K562 (cell line): ENCODE data around the gene PHETA1. TPM values are rescaled to one million over a fixed set of nuclear protein-coding genes. Genes with fewer than 3 reads are reported as not detected.

Experiments used
- ARID4B ChIP-seq: sonication (generic); formaldehyde crosslinking; IDR thresholded peaks from 2 replicates; pipeline ENCODE4 v1.8.0; 2022; ENCODE audit warnings: mild to moderate bottlenecking, missing genetic modification reagents
- BCOR ChIP-seq: fragments of 450-650 bp; IDR thresholded peaks from 2 replicates; pipeline ENCODE4 v1.6.1; 2016
- CBFA2T3 ChIP-seq: fragments of 450-650 bp; IDR thresholded peaks from 2 replicates; pipeline ENCODE4 v1.6.1; 2017
- CEBPB ChIP-seq: fragments of 450-650 bp; IDR thresholded peaks from 2 replicates; pipeline ENCODE4 v1.6.1; 2016; ENCODE audit warnings: missing genetic modification characterization, missing compliant biosample characterization
- DPF2 ChIP-seq: fragments of 450-650 bp; IDR thresholded peaks from 2 replicates; pipeline ENCODE4 v1.6.1; 2016
- MAZ ChIP-seq, 2 experiments: fragments of 450-650 bp in 1 of 2; sonication (generic) in 1 of 2; formaldehyde crosslinking; IDR thresholded peaks in 1 of 2; conservative IDR thresholded peaks in 1 of 2; 2 replicates each; pipeline versions ENCODE4 v1.4.0 to v1.5.0; 2020; ENCODE audit warnings: mild to moderate bottlenecking in 1 of 2, missing genetic modification reagents in 1 of 2
- NEUROD1 ChIP-seq: fragments of 150-350 bp; IDR thresholded peaks from 2 replicates; pipeline ENCODE4 v1.6.1; 2014; ENCODE audit warnings: borderline replicate concordance, low read length, low read depth; ENCODE audit not compliant: partially characterized antibody
- NFIC ChIP-seq: fragments of 450-650 bp; IDR thresholded peaks from 2 replicates; pipeline ENCODE4 v1.6.1; 2017; ENCODE audit warnings: mild to moderate bottlenecking, inconsistent platforms
- NFRKB ChIP-seq: fragments of 450-650 bp; IDR thresholded peaks from 2 replicates; pipeline ENCODE4 v1.6.1; 2016; ENCODE audit warnings: low read depth
- PML ChIP-seq: IDR thresholded peaks from 2 replicates; pipeline ENCODE4 v1.6.1; 2012; ENCODE audit warnings: low read length, inconsistent platforms
- RBM25 ChIP-seq: fragments of 200-400 bp; formaldehyde crosslinking; IDR thresholded peaks from 2 replicates; pipeline ENCODE4 v1.6.1; 2018; ENCODE audit warnings: low read length, low read depth, moderate library complexity; ENCODE audit not compliant: severe bottlenecking
- TAL1 ChIP-seq: fragments of 450-650 bp; IDR thresholded peaks from 2 replicates; pipeline ENCODE4 v1.6.1; 2016; ENCODE audit warnings: mild to moderate bottlenecking
- TCF3 ChIP-seq: sonication (generic); formaldehyde crosslinking; IDR thresholded peaks from 2 replicates; pipeline ENCODE4 v1.4.0; 2020; ENCODE audit warnings: mild to moderate bottlenecking, missing genetic modification reagents
- TEAD4 ChIP-seq, 2 experiments: sonication (generic) in 1 of 2; formaldehyde crosslinking in 1 of 2; IDR thresholded peaks; 2 replicates each; pipeline versions ENCODE4 v1.6.1 to v1.8.0; 2012 to 2022; ENCODE audit warnings: borderline replicate concordance in 1 of 2, inconsistent platforms in 1 of 2, low read length in 1 of 2, mild to moderate bottlenecking in 1 of 2, missing genetic modification reagents in 1 of 2
- ZBTB17 ChIP-seq: fragments of 450-650 bp; formaldehyde crosslinking; IDR thresholded peaks from 2 replicates; pipeline ENCODE4 v1.4.0; 2020; ENCODE audit warnings: mild to moderate bottlenecking
- ZFP36 ChIP-seq: fragments of 150-350 bp; IDR thresholded peaks from 2 replicates; pipeline ENCODE4 v1.6.1; 2018; ENCODE audit warnings: low read length, low read depth; ENCODE audit not compliant: partially characterized antibody
- ZFX ChIP-seq: sonication (generic); formaldehyde crosslinking; IDR thresholded peaks from 2 replicates; pipeline ENCODE4 v1.8.0; 2022; ENCODE audit warnings: mild to moderate bottlenecking, missing genetic modification reagents, moderate library complexity
- ZNF592 ChIP-seq: fragments of 450-650 bp; IDR thresholded peaks from 2 replicates; pipeline ENCODE4 v1.6.1; 2017; ENCODE audit warnings: antibody characterized with exemption, mild to moderate bottlenecking
- polyA plus RNA-seq, 8 experiments: library from polyadenylated mRNA; depleted of rRNA in 4 of 8; stranded (reverse) in 5 of 8; unstranded in 3 of 8; fragments of >200 nt; fragmentation: Nextera tagmentation in 2 of 8; fragmentation: Illumina TruSeq in 1 of 8; extraction: Ambion mirVana in 2 of 8; extraction: Trizol in 1 of 8; gene quantifications; 2 replicates each; pipeline versions ENCODE4 v1.2.1 to v1.2.3, GENCODE V29; 2011 to 2014; ENCODE audit warnings: inconsistent platforms in 1 of 8, missing spikeins in 1 of 8
- total RNA-seq, 7 experiments: library from RNA; depleted of rRNA in 6 of 7; stranded (reverse); fragments of >200 nt in 6 of 7; fragmentation: Illumina TruSeq in 2 of 7; extraction: Trizol in 2 of 7; gene quantifications; 2 replicates each; pipeline versions ENCODE4 v1.2.1 to v1.2.3, GENCODE V29; 2011 to 2021; ENCODE audit warnings: low replicate concordance in 1 of 7

Gene PHETA1
- total and polyA plus RNA-seq, 9 of the 15 experiments (the other 6 are each of a cell fraction or from before 2014, with no cell fraction given) = 0.03 to 12.4 (median 3.0) TPM

GRCh38 chr12:111393700-111394300 lies 24.9 kb upstream of the PHETA1 start (continued):
- TF ChIP-seq NFIC (peak; percentile 22; the same call in 1 of the 2 replicates), ARID4B (CRISPR knock-in tag) (0 out of 2 replicates have a peak, but pooled peaks have one; percentile 19), PML (peak; percentile 38; the same call in 1 of the 2 replicates), MAZ (CRISPR knock-in tag; conservative IDR thresholded peaks at IDR 0.05 in 1 of 2, IDR thresholded peaks at IDR 0.05 in 1 of 2) (peak in 1 of 2 experiments; percentile 21; a peak in 1 of 4 replicates), ZFP36 (peak; percentile 65), TEAD4 (IDR thresholded peaks at IDR 0.05; ENCODE audit: low read length) (peak; percentile 77), TEAD4 (CRISPR knock-in tag; IDR thresholded peaks at IDR 0.05; ENCODE audit: borderline replicate concordance) (no peak), ZFX (CRISPR knock-in tag) (no peak), TAL1 (peak; percentile 58), CEBPB (peak; percentile 43; the same call in 1 of the 2 replicates), TCF3 (CRISPR knock-in tag) (peak; percentile 53), ZNF592 (no peak), CBFA2T3 (peak; percentile 76), NEUROD1 (peak; percentile 20), DPF2 (peak; percentile 26; the same call in 1 of the 2 replicates), ZBTB17 (CRISPR knock-in tag) (no peak), NFRKB (no peak), BCOR (peak; percentile 48; the same call in 1 of the 2 replicates), RBM25 (no peak)
